ENCODE measurements around the gene TEX50. TPM values are rescaled to one million over a fixed set of nuclear protein-coding genes. Genes with fewer than 3 reads are reported as not detected.
"Not testable (repeated sequence)": the region's sequence is repeated elsewhere in the genome, so short reads cannot be mapped to it uniquely, and the experiment has no call there.

The TEX50 gene
- total RNA-seq, 8 experiments from 2014 or later: not detected

DNA sequence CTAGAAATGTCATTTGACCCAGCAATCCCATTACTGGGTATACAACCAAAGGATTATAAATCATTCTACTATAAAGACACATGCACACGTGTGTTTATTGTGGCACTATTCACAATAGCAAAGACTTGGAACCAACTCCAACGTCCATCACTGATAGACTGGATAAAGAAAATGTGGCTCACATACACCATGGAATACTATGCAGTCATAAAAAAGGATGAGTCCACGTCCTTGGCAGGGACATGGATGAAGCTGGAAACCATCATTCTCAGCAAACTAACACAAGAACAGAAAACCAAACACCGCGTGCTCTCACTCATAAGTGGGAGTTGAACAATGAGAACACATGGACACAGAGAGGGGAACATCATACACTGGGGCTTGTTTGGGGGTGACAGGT, 45.0 kb downstream of the TEX50 start:
- in situ Hi-C loops (cut with MboI; ENCODE audit: low pct_unique_long_range_greater_than_20kb in 2 of 9, low sequenced_read_pairs in 9 of 9, unreplicated experiment in 9 of 9): not testable (repeated sequence)
- 26 to 100% (median 75%) methylated on average over 1 to 5 of the region's 5 CpGs; no CpG with 5 or more reads in 1 of the 10 experiments for whole genome bisulfite sequencing, 10 experiments

GRCh38 chr1:173682184-173682583, 47.0 kb downstream of the TEX50 start:
- Histone ChIP-seq H3K4me1 (replicated peaks in 1 of 2) (peaks cover 3 to 11% of the 10 kb centered on the region in 2 donors), H3K27ac (no peak overlapping the region), H3K4me3 (no peak overlapping the region)
- no peak for ATAC-seq (replicated peaks in 6 of 8)
- in situ Hi-C loops (cut with MboI; ENCODE audit: low pct_unique_long_range_greater_than_20kb in 2 of 9, low sequenced_read_pairs in 9 of 9, unreplicated experiment in 9 of 9): no loop called here

More for the DNA sequence above, 45.0 kb downstream of the TEX50 start:
- H3K4me3 ChIP-seq; ATAC-seq (replicated peaks in 6 of 8); H3K27ac ChIP-seq: not testable (repeated sequence)
- peaks cover 3 to 11% of the 10 kb centered on the region in 2 donors for H3K4me1 ChIP-seq (replicated peaks in 1 of 2)

- in situ Hi-C loops (cut with MboI; ENCODE audit: low pct_unique_long_range_greater_than_20kb in 2 of 9, low sequenced_read_pairs in 9 of 9, unreplicated experiment in 9 of 9); H3K4me3 ChIP-seq; ATAC-seq (replicated peaks in 6 of 8); H3K27ac ChIP-seq: not testable (repeated sequence)
- WGBS, 10 experiments: 0 to 96% (median 90%) methylated on average over 1 to 4 of the region's 4 CpGs; no CpG with 5 or more reads in 1 of the 10 experiments
- peaks cover 3 to 11% of the 10 kb centered on the region in 2 donors for H3K4me1 ChIP-seq (replicated peaks in 1 of 2)
Measured at GRCh38 chr1:173683838-173684237, 48.7 kb downstream of the TEX50 start.

DNA sequence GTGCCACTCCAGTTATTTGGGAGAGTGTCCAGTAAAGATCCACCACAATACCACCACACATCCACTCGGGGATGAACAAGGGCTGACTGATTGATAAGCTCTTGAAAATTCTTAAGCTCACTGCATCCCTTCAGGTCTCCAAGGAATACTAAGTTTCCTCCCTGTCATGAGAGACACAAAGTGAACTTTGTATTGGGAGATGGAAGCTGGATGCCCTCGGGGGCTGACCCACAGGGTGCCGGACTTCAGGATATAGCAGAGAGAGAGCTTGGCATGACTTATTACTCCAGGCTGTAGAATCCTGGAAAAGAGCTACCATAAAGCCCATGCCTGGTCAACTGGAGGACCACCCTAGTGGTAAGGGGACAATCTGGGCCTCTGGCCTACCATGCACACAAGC, 50.0 kb downstream of the TEX50 start:
- 60 to 92% (median 86%) methylated on average over 2 to 3 of the region's 3 CpGs; no CpG with 5 or more reads in 5 of the 10 experiments for WGBS, 10 experiments
- H3K27ac ChIP-seq; ATAC-seq (replicated peaks in 6 of 8); H3K4me3 ChIP-seq; in situ Hi-C loops (cut with MboI; ENCODE audit: low pct_unique_long_range_greater_than_20kb in 2 of 9, low sequenced_read_pairs in 9 of 9, unreplicated experiment in 9 of 9): not testable (repeated sequence)
- H3K4me1 ChIP-seq (replicated peaks in 1 of 2): peaks cover 3 to 11% of the 10 kb centered on the region in 2 donors

Other genes with a start within 250 kb of the TEX50 start
- gene PRDX6, start 158.0 kb upstream of the TEX50 start, total RNA-seq: 100 to 1,000 TPM; 163 to 344 (median 213) TPM
- gene SLC9C2, start 32.3 kb upstream of the TEX50 start, total RNA-seq: 1 to 10 TPM in 1 of 8 experiments, under 1 TPM in 3, not detected in 4; 0.05 to 2.1 (median 0.05) TPM
- gene ANKRD45, start 34.5 kb downstream of the TEX50 start, total RNA-seq: 10 to 100 TPM in 1 of 8 experiments, 1 to 10 TPM in 4, under 1 TPM in 2, not detected in 1; 0.31 to 10.8 (median 2.5) TPM
- gene KLHL20, start 79.6 kb downstream of the TEX50 start, total RNA-seq: 10 to 100 TPM; 15.5 to 35.2 (median 31.1) TPM
- gene DARS2, start 189.3 kb downstream of the TEX50 start, total RNA-seq: 10 to 100 TPM; 12.7 to 34.6 (median 16.5) TPM
- 10 to 100 TPM in 3 of 8 experiments, 1 to 10 TPM in 5; 3.2 to 17.4 (median 6.7) TPM for gene CENPL, start 189.5 kb downstream of the TEX50 start, total RNA-seq
- gene GAS5, start 232.7 kb downstream of the TEX50 start, total RNA-seq: 1,000 to 10,000 TPM in 4 of 8 experiments, 100 to 1,000 TPM in 4; 711 to 2,769 (median 1,186) TPM
- 10 to 100 TPM in 7 of 8 experiments, 1 to 10 TPM in 1; 7.6 to 25.2 (median 19.0) TPM for gene ZBTB37, start 233.0 kb downstream of the TEX50 start, total RNA-seq

Measured in motor neuron (in vitro differentiated cells).